ENCODE results near the gene HDAC2.
A peak's percentile ranks its signal among the peaks of the same experiment; 100 is the strongest.
"Not testable (repeated sequence)": the region's sequence is repeated elsewhere in the genome, so short reads cannot be mapped to it uniquely, and the experiment has no call there.

Gene HDAC2

GRCh38 chr6:113969888-113970804, 802 bp downstream of the HDAC2 start:
- DNase-seq, result peak; percentile 51

GRCh38 chr6:113968472-113968871, 2.5 kb downstream of the HDAC2 start:
- DNase-seq, result no peak

- DNase-seq, result no peak
Observed at GRCh38 chr6:113967777-113968176, 3.2 kb downstream of the HDAC2 start.

- DNase-seq, result no peak
Observed at GRCh38 chr6:113960795-113961194, 10.2 kb downstream of the HDAC2 start.

GRCh38 chr6:113959235-113959634, 11.7 kb downstream of the HDAC2 start:
- no peak for DNase-seq

- no peak for DNase-seq
Observed at GRCh38 chr6:113954653-113955052, 16.3 kb downstream of the HDAC2 start.

- DNase-seq, result no peak
Observed at GRCh38 chr6:113953346-113953745, 17.6 kb downstream of the HDAC2 start.

- no peak for DNase-seq
Observed at GRCh38 chr6:113949499-113949898, 21.4 kb downstream of the HDAC2 start.

GRCh38 chr6:113944701-113945100, 26.2 kb downstream of the HDAC2 start:
- no peak for DNase-seq

- no peak for DNase-seq
Observed at GRCh38 chr6:113939825-113940224, 31.1 kb downstream of the HDAC2 start.

GRCh38 chr6:113936093-113936934, 34.6 kb downstream of the HDAC2 start:
- no peak for DNase-seq

GRCh38 chr6:113934101-113934500, 36.8 kb downstream of the HDAC2 start:
- no peak for DNase-seq

GRCh38 chr6:113931907-113932306, 39.0 kb downstream of the HDAC2 start:
- not testable (repeated sequence) for DNase-seq

- DNase-seq, result no peak
Observed at GRCh38 chr6:113930183-113930582, 40.8 kb downstream of the HDAC2 start.

- DNase-seq, result no peak
Observed at GRCh38 chr6:113927001-113927400, 43.9 kb downstream of the HDAC2 start.

GRCh38 chr6:113925378-113925777, 45.6 kb downstream of the HDAC2 start:
- no peak for DNase-seq

GRCh38 chr6:113924312-113924723, 46.6 kb downstream of the HDAC2 start:
- DNase-seq, result no peak

- no peak for DNase-seq
Observed at GRCh38 chr6:113923526-113923925, 47.4 kb downstream of the HDAC2 start.

GRCh38 chr6:113921299-113921904, 49.5 kb downstream of the HDAC2 start:
- DNase-seq, result no peak

- no peak for DNase-seq
Observed at GRCh38 chr6:113920663-113921267, 50.2 kb downstream of the HDAC2 start.

- not testable (repeated sequence) for DNase-seq
Observed at GRCh38 chr6:113910285-113910684, 60.7 kb downstream of the HDAC2 start.

- DNase-seq, result no peak
Observed at GRCh38 chr6:113909224-113909856, 61.6 kb downstream of the HDAC2 start.
